HEK293 (cell line): ENCODE data around the gene P2RY2.

Source experiments
- CTCF ChIP-seq: fragments of 450-650 bp; formaldehyde crosslinking; IDR thresholded peaks from 2 replicates; pipeline ENCODE4 v1.5.1; 2016; ENCODE audit warnings: missing biosample characterization, missing genetic modification characterization
- TCF7L2 ChIP-seq: IDR thresholded peaks from 2 replicates; pipeline ENCODE4 v1.6.1; 2011; ENCODE audit warnings: low read depth, mild to moderate bottlenecking, inconsistent platforms, low read length, moderate library complexity, borderline replicate concordance
- ZNF24 ChIP-seq: fragments of 450-650 bp; formaldehyde crosslinking; IDR thresholded peaks from 2 replicates; pipeline ENCODE4 v1.5.1; 2016; ENCODE audit warnings: missing biosample characterization, missing genetic modification characterization
- ZNF561 ChIP-seq: fragments of 450-650 bp; IDR thresholded peaks from 2 replicates; pipeline ENCODE4 v1.5.1; 2018; ENCODE audit warnings: missing biosample characterization, missing genetic modification characterization, borderline replicate concordance
- ZNF585B ChIP-seq: fragments of 450-650 bp; formaldehyde crosslinking; IDR thresholded peaks from 2 replicates; pipeline ENCODE4 v1.5.1; 2016; ENCODE audit warnings: missing biosample characterization, missing genetic modification characterization
- ZNF707 ChIP-seq: fragments of 450-650 bp; formaldehyde crosslinking; IDR thresholded peaks from 2 replicates; pipeline ENCODE4 v1.5.1; 2016; ENCODE audit warnings: missing biosample characterization, missing genetic modification characterization

GRCh38 chr11:73275381-73275750, 57.3 kb downstream of the P2RY2 start:
- TF ChIP-seq ZNF585B (tag by site-specific recombination) (no peak), ZNF561 (tag by site-specific recombination) (no peak), CTCF (tag by site-specific recombination) (no peak), TCF7L2 (no peak), ZNF24 (no peak), ZNF707 (no peak)
